HUES64 (cell line): ENCODE data around the gene CLEC17A.
"Not testable (repeated sequence)": the region's sequence is repeated elsewhere in the genome, so short reads cannot be mapped to it uniquely, and the experiment has no call there.

ENCODE experiments used
- H3K27ac ChIP-seq: 2 replicates; pipeline ENCODE4 v1.7.0; 2013; ENCODE audit warnings: low read depth, low read length, inconsistent platforms
- H3K27me3 ChIP-seq: 2 replicates; pipeline ENCODE4 v1.6.1; 2013; ENCODE audit warnings: mild to moderate bottlenecking, low read length; ENCODE audit not compliant: insufficient read depth
- H3K36me3 ChIP-seq: 2 replicates; pipeline ENCODE4 v1.6.1; 2013; ENCODE audit warnings: mild to moderate bottlenecking, low read length; ENCODE audit not compliant: insufficient read depth
- H3K4me1 ChIP-seq: 2 replicates; pipeline ENCODE4 v1.6.1; 2013; ENCODE audit warnings: mild to moderate bottlenecking, low read length, moderate library complexity; ENCODE audit not compliant: insufficient read depth
- H3K4me3 ChIP-seq: 2 replicates; pipeline ENCODE4 v1.5.1; 2013; ENCODE audit warnings: mild to moderate bottlenecking, low read length, moderate library complexity
- H3K9ac ChIP-seq: 2 replicates; pipeline ENCODE4 v1.6.1; 2013; ENCODE audit warnings: mild to moderate bottlenecking, low read depth, low read length
- H3K9me3 ChIP-seq: 2 replicates; pipeline ENCODE4 v1.6.1; 2013; ENCODE audit warnings: low read depth, low read length; ENCODE audit not compliant: insufficient read depth
- WGBS: fragments of 150-250, 120-280 bp; methylation state at CpG from one replicate; pipeline ENCODE4 v1.1.7; 2013; ENCODE audit warnings: missing lambda C conversion rate; 5-methylcytosine and 5-hydroxymethylcytosine counted together

The CLEC17A gene

DNA sequence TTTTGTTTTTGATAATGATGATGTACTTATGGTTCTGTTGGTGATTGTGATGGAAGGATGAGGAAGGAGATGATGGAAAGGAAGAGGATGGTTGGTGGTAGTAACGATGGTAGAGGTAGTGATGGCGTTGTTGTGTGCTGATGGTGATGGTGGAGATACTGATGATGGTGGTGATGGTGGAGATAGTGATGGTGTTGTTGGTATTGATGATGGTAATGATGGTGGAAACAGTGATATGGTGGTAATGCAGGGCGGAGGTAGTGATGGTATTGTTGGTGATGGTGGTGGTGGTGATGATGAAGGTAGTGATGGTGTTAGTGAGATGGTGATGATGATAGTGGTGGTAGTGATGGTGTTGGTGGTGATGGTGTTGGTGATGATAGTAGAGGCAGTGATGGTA is 12.7 kb downstream of the CLEC17A start:
- Histone ChIP-seq H3K4me3 (no peak overlapping the region), H3K9me3 (peaks cover 55% of the 10 kb centered on the region), H3K4me1 (no peaks in the 10 kb centered on the region), H3K27me3 (no peaks in the 10 kb centered on the region), H3K9ac (no peak overlapping the region), H3K27ac (no peak overlapping the region), H3K36me3 (no peaks in the 10 kb centered on the region)
- 81% methylated on average over 3 of the region's 3 CpGs for WGBS

GRCh38 chr19:14599548-14600147 is 16.8 kb downstream of the CLEC17A start:
- Histone ChIP-seq H3K27me3 (no peaks in the 10 kb centered on the region), H3K27ac (no peak overlapping the region), H3K4me3 (no peak overlapping the region), H3K9ac (no peak overlapping the region), H3K9me3 (peaks cover 66% of the 10 kb centered on the region), H3K4me1 (no peaks in the 10 kb centered on the region), H3K36me3 (no peaks in the 10 kb centered on the region)
- 83% methylated on average over 8 of the region's 8 CpGs for WGBS

DNA sequence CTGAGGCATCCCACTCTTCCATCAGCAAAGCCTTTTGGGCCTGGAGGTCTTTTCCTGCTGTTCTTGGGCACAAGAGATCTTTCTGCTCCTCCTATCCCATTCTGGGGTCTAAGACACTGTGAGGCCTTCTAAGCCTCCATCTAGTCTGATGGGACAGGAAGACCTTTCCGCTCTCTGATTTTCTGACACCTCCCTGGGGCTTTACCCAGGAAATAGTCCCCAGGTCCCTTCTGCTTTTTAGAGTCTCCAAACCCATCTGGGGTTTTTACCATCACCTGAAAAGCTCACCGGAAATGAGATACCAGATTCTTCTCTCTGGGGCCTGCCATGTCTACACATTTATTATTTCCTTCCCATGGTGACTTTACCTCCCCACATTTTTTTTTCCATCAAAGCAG is 21.1 kb downstream of the CLEC17A start:
- H3K27ac ChIP-seq, result no peak overlapping the region

DNA sequence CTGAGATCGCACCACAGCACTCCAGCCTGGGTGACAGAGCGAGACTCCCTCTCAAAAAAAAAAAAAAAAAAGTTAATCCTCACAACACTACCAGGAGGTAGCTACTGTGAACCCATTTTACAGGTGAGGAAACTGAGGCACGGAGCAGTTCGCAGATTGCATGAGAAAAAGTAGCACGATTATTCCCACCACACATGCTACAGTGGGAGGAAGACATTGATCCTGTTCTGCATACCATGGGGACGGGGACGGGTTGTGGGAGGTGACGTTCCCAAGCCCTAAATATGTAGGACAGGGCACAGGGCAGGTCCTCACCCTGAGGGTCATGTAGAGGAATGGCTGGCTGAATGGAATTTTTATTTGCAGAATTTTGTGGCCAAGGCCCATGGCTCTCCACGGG is 23.7 kb downstream of the CLEC17A start:
- H3K9me3 ChIP-seq, result peaks cover 56% of the 10 kb centered on the region
- H3K9ac ChIP-seq, result no peak overlapping the region
- H3K4me3 ChIP-seq, result no peak overlapping the region
- 72% methylated on average over 9 of the region's 9 CpGs for WGBS
- H3K36me3 ChIP-seq, result no peaks in the 10 kb centered on the region
- no peak overlapping the region for H3K27ac ChIP-seq
- H3K4me1 ChIP-seq, result no peaks in the 10 kb centered on the region
- H3K27me3 ChIP-seq, result no peaks in the 10 kb centered on the region

More for the DNA sequence above, 21.1 kb downstream of the CLEC17A start:
- Histone ChIP-seq H3K36me3 (no peaks in the 10 kb centered on the region), H3K4me3 (no peak overlapping the region), H3K9me3 (peaks cover 54% of the 10 kb centered on the region), H3K4me1 (no peaks in the 10 kb centered on the region), H3K9ac (no peak overlapping the region), H3K27me3 (no peaks in the 10 kb centered on the region)
- 90% methylated on average over 2 of the region's 2 CpGs for WGBS

DNA sequence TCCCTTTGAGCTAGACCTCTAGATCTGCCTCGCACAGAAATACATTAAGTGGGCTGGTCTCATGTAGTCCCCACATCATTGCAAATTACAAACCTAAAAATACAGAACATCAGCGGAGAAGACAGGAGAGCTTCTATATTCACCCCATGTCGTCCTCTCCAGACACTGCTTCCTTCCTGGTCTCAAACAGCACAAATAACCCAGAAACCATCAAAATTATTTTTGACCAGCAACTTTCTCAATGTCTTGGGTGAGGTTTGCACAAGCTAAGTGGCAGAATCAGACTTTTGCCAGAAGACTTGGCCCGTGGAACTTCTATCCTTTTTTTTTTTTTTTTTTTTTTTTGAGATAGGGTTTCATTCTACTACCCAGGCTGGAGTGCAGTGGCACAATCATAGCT is 28.2 kb downstream of the CLEC17A start:
- H3K36me3 ChIP-seq, result no peaks in the 10 kb centered on the region
- WGBS, result 61% methylated on average over 3 of the region's 4 CpGs
- no peaks in the 10 kb centered on the region for H3K27me3 ChIP-seq
- H3K9me3 ChIP-seq, result peaks cover 61% of the 10 kb centered on the region
- no peak overlapping the region for H3K9ac ChIP-seq
- no peak overlapping the region for H3K4me3 ChIP-seq
- no peaks in the 10 kb centered on the region for H3K4me1 ChIP-seq
- H3K27ac ChIP-seq, result no peak overlapping the region

- H3K9me3 ChIP-seq, result peaks cover 61% of the 10 kb centered on the region
- H3K9ac ChIP-seq, H3K36me3 ChIP-seq, H3K27me3 ChIP-seq, H3K4me3 ChIP-seq, H3K4me1 ChIP-seq, H3K27ac ChIP-seq: not testable (repeated sequence)
- 60% methylated on average over 5 of the region's 5 CpGs for WGBS
Observed at GRCh38 chr19:14612242-14612641, 29.4 kb downstream of the CLEC17A start.

DNA sequence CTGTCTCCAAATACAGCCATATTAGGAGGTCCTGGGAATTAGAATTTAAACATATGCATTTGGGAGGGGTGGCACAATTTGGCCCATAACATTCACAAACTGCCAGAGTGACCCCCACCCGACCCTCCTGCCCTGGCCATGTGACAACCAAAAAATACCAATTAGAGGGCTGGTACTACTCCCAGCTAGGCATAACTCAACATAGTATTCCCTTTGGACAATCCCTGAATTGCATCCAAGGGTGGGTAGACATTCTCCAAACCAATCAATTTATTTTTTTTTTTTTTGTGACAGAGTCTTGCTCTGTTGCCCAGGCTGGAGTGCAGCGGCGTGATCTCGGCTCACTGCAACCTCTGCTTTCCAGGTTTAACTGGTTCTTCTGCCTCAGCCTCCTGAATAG is 29.8 kb downstream of the CLEC17A start:
- Histone ChIP-seq H3K9me3 (peaks cover 63% of the 10 kb centered on the region), H3K27me3 (no peaks in the 10 kb centered on the region), H3K27ac (no peak overlapping the region), H3K36me3 (no peaks in the 10 kb centered on the region), H3K9ac (no peak overlapping the region), H3K4me3 (no peak overlapping the region), H3K4me1 (no peaks in the 10 kb centered on the region)
- 87% methylated on average over 4 of the region's 4 CpGs for WGBS

DNA sequence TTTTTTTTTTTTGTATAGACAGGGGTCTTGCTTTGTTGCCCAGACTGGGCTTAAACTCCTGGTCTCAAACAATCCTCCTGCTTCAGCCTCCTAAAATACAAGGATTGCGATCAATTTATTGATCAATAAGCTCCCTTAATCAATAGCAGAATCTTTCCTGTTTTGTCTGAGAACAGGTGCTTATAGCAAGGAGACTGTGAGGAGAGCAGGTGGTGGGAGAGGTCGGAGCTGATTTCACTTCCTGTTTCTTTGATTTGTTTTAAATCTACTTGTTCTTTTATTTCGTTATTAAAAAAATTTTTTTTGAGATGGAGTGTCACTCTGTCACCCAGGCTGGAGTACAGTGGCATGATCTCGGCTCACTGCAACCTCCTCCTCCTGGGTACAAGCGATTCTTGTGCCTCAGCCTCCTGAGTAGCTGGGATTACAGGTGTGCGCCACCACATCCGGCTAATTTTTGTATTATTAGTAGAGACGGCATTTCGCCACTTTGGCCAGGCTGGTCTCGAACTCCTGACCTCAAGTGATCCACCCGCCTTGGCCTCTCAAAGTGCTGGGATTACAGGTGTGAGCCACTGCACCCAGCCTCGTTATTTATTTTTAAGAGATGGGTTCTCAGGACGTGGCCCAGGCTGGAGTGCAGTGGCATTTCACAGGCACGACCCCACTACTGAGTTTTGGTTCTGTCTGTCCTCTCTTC is 30.7 kb downstream of the CLEC17A start:
- H3K36me3 ChIP-seq, H3K9ac ChIP-seq, H3K4me1 ChIP-seq, H3K27me3 ChIP-seq, H3K4me3 ChIP-seq, H3K27ac ChIP-seq: not testable (repeated sequence)
- 77% methylated on average over 14 of the region's 14 CpGs for WGBS
- peaks cover 63% of the 10 kb centered on the region for H3K9me3 ChIP-seq

DNA sequence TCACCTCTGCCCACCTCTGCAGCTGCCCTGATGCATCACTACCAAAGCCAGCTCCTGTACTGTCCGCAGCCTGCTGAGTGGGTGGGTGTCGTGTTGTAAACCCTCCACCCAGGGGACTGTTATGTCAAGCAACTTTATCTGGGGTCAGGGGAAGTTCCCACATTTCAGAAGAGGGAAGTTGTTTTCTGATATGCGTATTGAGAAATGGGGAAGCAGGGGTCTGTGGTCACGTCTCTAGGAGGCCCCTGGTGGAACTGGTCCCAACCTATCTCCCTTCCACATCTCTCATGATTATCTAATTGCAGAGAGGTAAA is 31.2 kb downstream of the CLEC17A start:
- H3K4me3 ChIP-seq, result no peak overlapping the region
- H3K9me3 ChIP-seq, result peaks cover 64% of the 10 kb centered on the region
- H3K36me3 ChIP-seq, result no peaks in the 10 kb centered on the region
- H3K27me3 ChIP-seq, result no peaks in the 10 kb centered on the region
- H3K27ac ChIP-seq, result no peak overlapping the region
- H3K9ac ChIP-seq, result no peak overlapping the region
- WGBS, result 100% methylated on average over 3 of the region's 4 CpGs
- no peaks in the 10 kb centered on the region for H3K4me1 ChIP-seq

GRCh38 chr19:14615623-14616022 is 32.7 kb downstream of the CLEC17A start:
- no peaks in the 10 kb centered on the region for H3K4me1 ChIP-seq
- no peak overlapping the region for H3K4me3 ChIP-seq
- WGBS, result 90% methylated on average over 8 of the region's 8 CpGs
- no peak overlapping the region for H3K9ac ChIP-seq
- H3K36me3 ChIP-seq, result no peaks in the 10 kb centered on the region
- peaks cover 65% of the 10 kb centered on the region for H3K9me3 ChIP-seq
- H3K27ac ChIP-seq, result no peak overlapping the region
- no peaks in the 10 kb centered on the region for H3K27me3 ChIP-seq

DNA sequence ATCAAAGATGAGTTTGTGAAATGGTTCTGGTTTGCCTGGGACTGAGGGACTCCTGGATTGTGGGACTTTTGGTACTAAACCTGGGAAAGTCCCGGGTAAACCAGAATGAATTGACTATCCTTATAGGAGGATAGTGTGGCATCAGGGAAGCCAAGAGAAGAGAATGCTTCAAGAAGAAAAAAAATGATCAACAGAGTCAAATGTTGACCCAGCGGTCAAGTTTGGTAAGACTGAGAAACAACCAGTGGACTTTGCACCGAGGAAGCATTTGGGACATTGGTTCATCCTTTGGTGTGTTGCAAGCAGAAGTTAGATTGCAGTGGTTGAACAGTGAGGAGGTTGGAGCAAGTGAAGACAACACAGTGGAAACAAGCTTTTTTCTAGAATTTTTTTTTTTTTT is 33.5 kb downstream of the CLEC17A start:
- no peaks in the 10 kb centered on the region for H3K4me1 ChIP-seq
- H3K27ac ChIP-seq, result no peak overlapping the region
- no peaks in the 10 kb centered on the region for H3K27me3 ChIP-seq
- WGBS, result 80% methylated on average over 3 of the region's 3 CpGs
- H3K9me3 ChIP-seq, result peaks cover 63% of the 10 kb centered on the region
- H3K4me3 ChIP-seq, result no peak overlapping the region
- no peak overlapping the region for H3K9ac ChIP-seq
- no peaks in the 10 kb centered on the region for H3K36me3 ChIP-seq

DNA sequence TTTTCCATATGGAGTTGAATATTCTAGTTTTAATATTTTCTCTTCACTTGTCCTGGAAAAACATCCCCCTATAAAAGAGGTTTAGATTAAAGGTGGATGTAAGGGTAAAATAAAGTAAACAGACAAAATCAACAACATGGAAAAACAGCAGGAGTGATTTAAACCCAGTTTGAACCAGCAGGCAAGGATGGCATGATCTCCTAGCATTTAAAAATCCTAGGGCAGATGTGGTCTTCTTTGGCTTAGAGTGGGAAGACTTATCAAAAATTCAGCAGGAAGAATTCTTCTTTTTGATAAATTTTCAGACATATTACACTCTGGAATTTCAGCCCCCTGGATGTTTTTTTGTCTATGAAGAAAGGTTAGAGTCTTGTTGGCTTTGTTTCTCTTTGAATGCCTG is 36.5 kb downstream of the CLEC17A start:
- H3K27ac ChIP-seq, result no peak overlapping the region
- no peaks in the 10 kb centered on the region for H3K4me1 ChIP-seq
- no peaks in the 10 kb centered on the region for H3K27me3 ChIP-seq
- H3K36me3 ChIP-seq, result no peaks in the 10 kb centered on the region
- H3K4me3 ChIP-seq, result no peak overlapping the region
- peaks cover 47% of the 10 kb centered on the region for H3K9me3 ChIP-seq
- H3K9ac ChIP-seq, result no peak overlapping the region
